ENCODE data around the gene PGS1. TPM values are rescaled to one million over a fixed set of nuclear protein-coding genes. Genes with fewer than 3 reads are reported as not detected.

Gene PGS1
- total RNA-seq, 4 donors from 2014 or later: 24.1 to 53.0 (median 38.8) TPM

DNA sequence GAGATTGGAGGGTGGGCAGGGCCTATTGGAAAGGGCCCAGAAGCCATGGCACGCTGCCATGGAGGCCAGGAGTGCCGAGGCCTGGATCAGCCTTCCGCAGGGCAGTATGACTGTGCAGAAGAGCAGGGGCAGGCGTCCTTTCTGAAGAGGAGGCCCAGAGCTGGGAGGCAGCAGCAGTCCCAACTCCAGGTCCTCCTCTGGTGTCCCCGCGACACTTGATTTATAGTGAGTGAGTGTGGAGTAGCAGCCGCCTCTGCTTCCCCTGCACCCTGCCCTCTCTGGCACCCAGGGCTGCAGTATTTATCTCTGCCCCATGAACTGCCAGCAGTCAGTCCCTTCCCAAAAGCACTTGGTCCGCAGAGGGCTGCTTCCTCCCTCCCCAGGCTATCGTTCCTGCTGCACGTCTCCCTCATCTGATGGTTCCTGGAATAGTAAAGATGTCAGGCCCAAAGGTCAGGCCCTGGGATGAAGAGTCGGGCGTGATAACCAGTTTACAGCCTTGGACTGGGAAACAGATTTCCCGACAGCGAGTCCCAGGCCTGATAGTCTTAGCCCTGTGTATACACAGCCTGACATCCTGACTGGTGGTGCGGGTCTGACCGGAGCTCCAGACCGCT is 32.9 kb downstream of the PGS1 start:
- no peak for TF ChIP-seq EP300 (IDR thresholded peaks at IDR 0.05)
- no peak for TF ChIP-seq POLR2A (IDR thresholded peaks at IDR 0.05)
- TF ChIP-seq, protein P1, sequence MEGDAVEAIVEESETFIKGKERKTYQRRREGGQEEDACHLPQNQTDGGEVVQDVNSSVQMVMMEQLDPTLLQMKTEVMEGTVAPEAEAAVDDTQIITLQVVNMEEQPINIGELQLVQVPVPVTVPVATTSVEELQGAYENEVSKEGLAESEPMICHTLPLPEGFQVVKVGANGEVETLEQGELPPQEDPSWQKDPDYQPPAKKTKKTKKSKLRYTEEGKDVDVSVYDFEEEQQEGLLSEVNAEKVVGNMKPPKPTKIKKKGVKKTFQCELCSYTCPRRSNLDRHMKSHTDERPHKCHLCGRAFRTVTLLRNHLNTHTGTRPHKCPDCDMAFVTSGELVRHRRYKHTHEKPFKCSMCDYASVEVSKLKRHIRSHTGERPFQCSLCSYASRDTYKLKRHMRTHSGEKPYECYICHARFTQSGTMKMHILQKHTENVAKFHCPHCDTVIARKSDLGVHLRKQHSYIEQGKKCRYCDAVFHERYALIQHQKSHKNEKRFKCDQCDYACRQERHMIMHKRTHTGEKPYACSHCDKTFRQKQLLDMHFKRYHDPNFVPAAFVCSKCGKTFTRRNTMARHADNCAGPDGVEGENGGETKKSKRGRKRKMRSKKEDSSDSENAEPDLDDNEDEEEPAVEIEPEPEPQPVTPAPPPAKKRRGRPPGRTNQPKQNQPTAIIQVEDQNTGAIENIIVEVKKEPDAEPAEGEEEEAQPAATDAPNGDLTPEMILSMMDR (IDR thresholded peaks at IDR 0.05): no peak
- no peak for TF ChIP-seq POLR2AphosphoS5 (IDR thresholded peaks at IDR 0.05)
- H3K27ac ChIP-seq: peak overlapping the region in 2 of 4 donors; percentile 3 to 9
- H3K4me1 ChIP-seq: peaks cover 0 to 65% (median 2%) of the 10 kb centered on the region in 3 donors
- no peaks in the 10 kb centered on the region for H3K27me3 ChIP-seq
- H3K9me3 ChIP-seq: no peaks in the 10 kb centered on the region
- ATAC-seq: no peak
- peaks cover 0 to 71% of the 10 kb centered on the region in 2 donors for H3K36me3 ChIP-seq
- no peak overlapping the region for H3K4me3 ChIP-seq
- 33 to 82% methylated on average over 1 to 8 of the region's 17 CpGs for WGBS, 2 donors (ENCODE audit: low coverage in 1 of 2)

DNA sequence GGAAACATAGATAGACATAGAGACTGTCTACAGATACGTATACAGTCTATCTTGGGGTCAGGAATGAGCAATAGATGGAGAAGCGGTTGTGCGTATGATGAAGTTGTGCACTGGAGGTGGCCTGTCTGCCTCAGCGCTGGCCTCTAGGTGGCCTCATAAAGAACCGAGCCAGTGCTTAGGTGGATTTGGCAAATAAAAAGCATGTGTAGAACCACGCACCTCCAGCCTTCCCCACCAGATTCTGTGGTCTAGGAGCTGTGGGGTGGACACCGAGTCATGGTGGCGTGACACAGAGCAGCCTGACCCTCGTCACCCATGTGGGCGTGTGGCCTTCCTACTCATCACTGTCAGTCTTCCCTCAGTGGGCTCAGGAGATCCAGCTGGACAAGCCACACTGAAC is 34.0 kb downstream of the PGS1 start:
- Histone ChIP-seq H3K27me3 (no peaks in the 10 kb centered on the region), H3K9me3 (no peaks in the 10 kb centered on the region), H3K27ac (peak overlapping the region in 1 of 4 donors; percentile 14), H3K4me3 (no peak overlapping the region), H3K36me3 (peaks cover 0 to 61% of the 10 kb centered on the region in 2 donors), H3K4me1 (peaks cover 0 to 75% (median 9%) of the 10 kb centered on the region in 3 donors)
- TF ChIP-seq POLR2AphosphoS5 (IDR thresholded peaks at IDR 0.05) (no peak), POLR2A (IDR thresholded peaks at IDR 0.05) (no peak), EP300 (IDR thresholded peaks at IDR 0.05) (no peak)
- TF ChIP-seq, protein P1 (IDR thresholded peaks at IDR 0.05): peak in 2 of 4 experiments; percentile 9 to 26
- ATAC-seq: no peak
- 83% methylated on average over 9 of the region's 10 CpGs; no CpG with 5 or more reads in 1 of the 2 donors for WGBS, 2 donors (ENCODE audit: low coverage in 1 of 2)

DNA sequence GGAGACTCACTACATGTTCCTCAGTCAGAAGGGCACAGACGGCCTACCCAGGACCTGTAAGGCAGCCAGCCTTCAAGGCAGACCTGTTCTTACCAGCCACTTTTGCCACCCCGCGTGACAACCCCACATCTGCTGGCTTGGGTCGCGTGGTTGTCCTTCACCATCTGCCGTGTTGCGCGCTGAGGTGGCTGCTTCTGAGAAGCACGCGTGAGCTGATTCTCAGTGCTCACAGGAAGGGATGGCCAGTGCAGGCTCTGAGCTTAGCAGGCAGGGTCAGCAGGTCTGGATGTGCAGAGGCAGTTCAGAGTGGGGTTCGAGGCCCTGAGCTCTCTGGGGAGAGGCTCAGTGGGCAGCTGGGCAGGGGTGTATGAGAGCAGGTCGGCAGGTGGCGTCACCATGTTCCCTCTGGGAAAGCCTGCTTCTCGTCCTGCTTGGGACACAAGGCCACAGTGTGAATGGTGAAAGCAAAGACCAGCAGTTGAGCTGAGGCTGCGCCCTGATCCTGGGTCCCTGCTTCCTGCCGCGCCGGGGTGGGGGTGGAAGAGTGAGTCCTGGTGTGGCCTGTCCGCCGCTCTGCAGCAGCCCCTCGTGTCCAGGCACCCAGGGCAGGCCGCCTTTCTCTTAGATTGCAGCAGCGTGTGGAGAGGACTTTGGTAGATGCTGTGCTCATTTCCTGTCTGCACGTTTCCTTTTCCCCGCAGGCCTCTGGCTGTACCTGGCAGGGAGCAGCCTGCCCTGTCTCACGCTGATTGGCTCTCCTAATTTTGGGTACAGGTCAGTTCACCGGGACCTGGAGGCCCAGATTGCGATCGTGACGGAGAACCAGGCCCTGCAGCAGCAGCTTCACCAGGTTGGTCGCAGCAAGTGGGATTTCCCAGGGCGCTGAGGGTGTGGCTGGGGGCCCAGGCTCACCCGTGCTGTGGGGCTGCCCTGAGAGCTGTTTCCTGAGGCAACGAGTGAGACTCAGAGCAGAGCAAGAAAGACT is 36.0 kb downstream of the PGS1 start:
- no peak for TF ChIP-seq POLR2AphosphoS5 (IDR thresholded peaks at IDR 0.05)
- TF ChIP-seq, protein P1 (IDR thresholded peaks at IDR 0.05): no peak
- Histone ChIP-seq H3K4me3 (no peak overlapping the region), H3K9me3 (no peaks in the 10 kb centered on the region), H3K27ac (peak overlapping the region in 3 of 4 donors; percentile 28 to 48 (median 46)), H3K27me3 (no peaks in the 10 kb centered on the region), H3K36me3 (peaks cover 0 to 57% of the 10 kb centered on the region in 2 donors), H3K4me1 (peaks cover 0 to 64% (median 11%) of the 10 kb centered on the region in 3 donors)
- ATAC-seq: no peak
- no CpG with 5 or more reads among the region's 34 CpGs for WGBS, 2 donors (ENCODE audit: low coverage in 1 of 2)

DNA sequence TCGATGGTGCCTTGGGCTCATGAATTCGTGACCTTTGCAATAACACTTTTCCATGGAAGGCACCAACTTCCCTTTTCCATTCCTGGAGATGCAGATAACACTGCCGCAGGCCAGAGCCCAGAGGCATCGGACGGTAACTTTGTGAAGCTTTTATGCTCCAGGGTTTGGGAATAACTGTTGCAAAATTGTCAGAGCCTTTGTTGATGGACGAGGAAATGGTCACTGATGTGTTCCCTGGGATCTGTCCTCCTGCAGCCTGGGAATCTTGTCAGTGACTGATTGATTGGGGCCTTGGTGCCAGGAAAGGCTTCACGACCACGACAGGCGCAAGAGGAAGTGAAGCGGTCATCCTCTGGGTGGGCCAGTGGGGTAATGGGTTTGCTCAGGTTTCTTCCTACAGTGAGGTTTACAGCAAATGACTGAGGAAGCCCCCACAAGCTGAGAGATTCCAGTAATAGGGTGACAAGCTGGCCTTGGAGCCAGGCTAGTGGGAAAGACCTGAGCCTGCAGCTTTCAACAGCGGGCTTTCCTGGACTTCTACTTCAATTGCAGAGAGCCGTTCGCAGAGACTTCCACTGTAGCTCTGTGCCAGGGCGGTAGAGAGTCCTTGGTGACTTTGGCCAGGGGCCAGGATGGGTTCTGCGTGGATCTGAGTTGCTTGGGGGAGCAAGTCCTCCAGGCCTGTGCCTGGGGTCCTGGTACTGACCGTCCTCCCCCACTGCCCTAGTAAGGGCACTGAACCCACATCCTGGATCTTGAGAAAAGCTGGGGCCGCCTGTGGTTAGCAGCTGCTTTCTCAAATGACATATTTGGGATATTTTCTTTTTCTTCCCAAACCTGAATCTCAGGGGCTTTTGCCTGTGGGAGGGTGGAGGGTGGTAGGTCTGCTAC is 37.6 kb downstream of the PGS1 start:
- Histone ChIP-seq H3K9me3 (no peaks in the 10 kb centered on the region), H3K4me3 (no peak overlapping the region), H3K4me1 (peaks cover 0 to 71% (median 14%) of the 10 kb centered on the region in 3 donors), H3K36me3 (peaks cover 0 to 66% of the 10 kb centered on the region in 2 donors), H3K27me3 (no peaks in the 10 kb centered on the region), H3K27ac (peak overlapping the region in 3 of 4 donors; percentile 77 to 80 (median 80))
- no peak for ATAC-seq
- no peak for TF ChIP-seq EP300 (IDR thresholded peaks at IDR 0.05)
- TF ChIP-seq, protein P1 (IDR thresholded peaks at IDR 0.05): no peak
- TF ChIP-seq POLR2A (IDR thresholded peaks at IDR 0.05): no peak
- no peak for TF ChIP-seq POLR2AphosphoS5 (IDR thresholded peaks at IDR 0.05)
- 50% methylated on average over 1 to 8 of the region's 17 CpGs for WGBS, 2 donors (ENCODE audit: low coverage in 1 of 2)
